ENCODE results near the gene WNT10A. TPM values are rescaled to one million over a fixed set of nuclear protein-coding genes. Genes with fewer than 3 reads are reported as not detected.

WNT10A gene
- total RNA-seq, 1 experiment from 2014 or later, result 1.4 TPM

DNA sequence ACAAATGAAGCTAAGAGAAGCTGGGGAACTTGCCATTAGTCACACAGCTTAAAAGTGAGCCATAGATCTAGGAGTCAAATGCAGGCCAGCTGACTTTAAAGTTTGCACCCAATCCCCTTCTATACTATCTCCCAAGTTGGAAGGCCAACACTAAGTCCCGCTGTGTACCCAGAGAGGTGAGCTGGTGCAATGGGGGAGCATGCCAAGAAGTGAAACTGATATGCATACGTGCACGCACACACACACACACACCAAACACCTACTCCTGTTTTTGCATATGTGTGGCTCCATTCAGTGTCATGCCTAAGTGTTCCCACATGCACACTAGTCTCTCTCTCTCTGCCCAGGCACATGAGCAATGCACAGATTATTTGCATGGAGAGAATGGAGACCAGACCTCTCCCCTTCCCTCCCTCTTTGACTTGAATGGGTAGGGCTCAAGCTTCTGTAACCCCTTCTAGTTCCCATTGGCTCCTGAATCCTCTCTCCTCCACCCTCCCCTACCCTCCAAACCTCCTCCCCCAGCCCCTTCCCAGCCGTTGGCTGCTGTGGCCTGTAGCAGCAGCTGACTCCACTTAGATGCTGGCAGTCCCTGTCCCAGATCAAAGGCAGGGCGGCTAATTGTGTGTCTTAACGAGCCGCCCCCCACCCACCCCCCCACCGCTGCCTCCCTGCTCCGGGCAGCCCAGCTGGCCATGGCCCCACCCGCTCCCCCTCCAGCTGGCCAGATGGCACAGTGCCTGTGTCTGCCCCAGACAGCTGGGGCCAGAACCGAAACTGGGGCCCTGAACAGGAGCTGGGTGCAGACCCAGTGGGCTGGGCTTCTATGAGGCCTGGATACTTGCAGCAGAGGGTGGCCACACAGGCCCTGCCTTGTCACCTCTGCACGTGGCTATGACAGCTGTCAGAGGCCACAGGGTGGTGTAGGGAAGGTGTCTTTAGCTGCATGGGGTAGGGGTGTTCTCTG lies 5.6 kb downstream of the WNT10A start:
- in situ Hi-C loops (cut with HindIII; ENCODE audit: low sequenced_read_pairs), result no loop called here

DNA sequence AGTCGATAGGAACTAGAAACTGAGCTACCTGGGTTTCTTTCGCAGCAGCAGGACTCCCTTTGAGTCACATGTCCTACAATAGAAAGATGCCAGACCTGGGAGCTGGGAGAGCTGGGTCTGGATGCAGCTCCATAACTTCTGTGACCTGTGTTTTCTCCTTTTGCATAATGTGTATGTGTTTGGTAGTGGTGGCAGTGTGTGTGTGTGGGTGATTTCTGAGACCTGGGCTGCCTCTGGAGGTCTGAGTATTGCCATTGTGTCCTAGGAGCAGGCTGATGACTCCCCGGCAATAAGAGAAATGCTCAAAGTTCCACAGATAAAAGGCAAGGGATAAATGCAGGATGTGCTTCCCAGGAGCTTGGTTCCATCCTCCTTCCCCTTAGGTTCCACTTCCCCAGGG lies 6.4 kb downstream of the WNT10A start:
- no peak for DNase-seq (ENCODE audit: low spot score)
- in situ Hi-C loops (cut with HindIII; ENCODE audit: low sequenced_read_pairs), result no loop called here

More for the DNA sequence above, 5.6 kb downstream of the WNT10A start:
- DNase-seq (ENCODE audit: low spot score), result no peak

DNA sequence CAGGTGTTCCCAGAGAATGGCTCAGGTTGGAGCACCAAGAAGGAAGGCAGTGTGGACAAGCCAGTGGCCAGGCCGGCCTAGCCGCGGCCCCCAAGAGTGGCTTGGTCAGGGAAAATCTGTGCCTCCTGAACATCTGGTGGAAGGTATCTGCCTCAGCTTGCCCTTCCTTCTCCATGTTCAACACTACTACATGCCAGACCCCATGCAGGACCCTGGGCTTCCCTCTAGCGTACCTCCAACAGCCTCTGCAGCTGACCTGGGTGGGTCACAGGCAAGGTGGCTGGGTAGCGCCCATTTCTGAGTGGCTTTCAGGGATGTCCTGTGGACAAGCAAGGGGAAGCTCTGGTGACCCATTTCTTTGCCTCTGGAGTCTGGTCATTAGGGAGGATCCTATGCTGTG lies 7.7 kb downstream of the WNT10A start:
- no peak for DNase-seq (ENCODE audit: low spot score)
- in situ Hi-C loops (cut with HindIII; ENCODE audit: low sequenced_read_pairs), result no loop called here

DNA sequence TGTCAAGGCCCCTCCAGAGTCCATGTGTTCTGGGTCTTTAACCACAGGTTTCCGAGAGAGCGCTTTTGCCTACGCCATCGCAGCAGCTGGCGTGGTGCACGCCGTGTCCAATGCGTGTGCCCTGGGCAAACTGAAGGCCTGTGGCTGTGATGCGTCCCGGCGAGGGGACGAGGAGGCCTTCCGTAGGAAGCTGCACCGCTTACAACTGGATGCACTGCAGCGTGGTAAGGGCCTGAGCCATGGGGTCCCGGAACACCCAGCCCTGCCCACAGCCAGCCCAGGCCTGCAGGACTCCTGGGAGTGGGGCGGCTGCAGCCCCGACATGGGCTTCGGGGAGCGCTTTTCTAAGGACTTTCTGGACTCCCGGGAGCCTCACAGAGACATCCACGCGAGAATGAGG lies 9.3 kb downstream of the WNT10A start:
- in situ Hi-C loops (cut with HindIII; ENCODE audit: low sequenced_read_pairs), result no loop called here
- no peak for DNase-seq (ENCODE audit: low spot score)

DNA sequence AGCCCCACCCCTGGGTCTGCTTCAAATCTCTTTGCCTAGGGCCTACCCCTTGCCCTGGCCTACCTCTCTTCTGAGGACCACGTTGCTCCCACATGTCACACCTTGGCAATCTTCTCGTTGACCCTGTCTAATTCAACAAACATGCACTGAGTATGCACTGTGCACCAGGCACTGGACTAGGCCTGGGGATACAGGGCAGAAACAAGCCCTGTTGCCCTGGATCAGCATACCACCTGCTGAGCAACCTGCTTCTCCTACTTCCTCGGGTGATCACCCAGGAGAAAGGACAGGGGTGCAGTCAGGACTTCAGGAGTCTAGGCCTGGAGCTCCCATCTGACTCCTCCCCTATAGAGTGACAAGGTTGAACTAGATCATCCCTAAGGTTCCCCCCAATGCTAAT lies 9.7 kb downstream of the WNT10A start:
- in situ Hi-C loops (cut with HindIII; ENCODE audit: low sequenced_read_pairs), result no loop called here
- DNase-seq (ENCODE audit: low spot score), result no peak

DNA sequence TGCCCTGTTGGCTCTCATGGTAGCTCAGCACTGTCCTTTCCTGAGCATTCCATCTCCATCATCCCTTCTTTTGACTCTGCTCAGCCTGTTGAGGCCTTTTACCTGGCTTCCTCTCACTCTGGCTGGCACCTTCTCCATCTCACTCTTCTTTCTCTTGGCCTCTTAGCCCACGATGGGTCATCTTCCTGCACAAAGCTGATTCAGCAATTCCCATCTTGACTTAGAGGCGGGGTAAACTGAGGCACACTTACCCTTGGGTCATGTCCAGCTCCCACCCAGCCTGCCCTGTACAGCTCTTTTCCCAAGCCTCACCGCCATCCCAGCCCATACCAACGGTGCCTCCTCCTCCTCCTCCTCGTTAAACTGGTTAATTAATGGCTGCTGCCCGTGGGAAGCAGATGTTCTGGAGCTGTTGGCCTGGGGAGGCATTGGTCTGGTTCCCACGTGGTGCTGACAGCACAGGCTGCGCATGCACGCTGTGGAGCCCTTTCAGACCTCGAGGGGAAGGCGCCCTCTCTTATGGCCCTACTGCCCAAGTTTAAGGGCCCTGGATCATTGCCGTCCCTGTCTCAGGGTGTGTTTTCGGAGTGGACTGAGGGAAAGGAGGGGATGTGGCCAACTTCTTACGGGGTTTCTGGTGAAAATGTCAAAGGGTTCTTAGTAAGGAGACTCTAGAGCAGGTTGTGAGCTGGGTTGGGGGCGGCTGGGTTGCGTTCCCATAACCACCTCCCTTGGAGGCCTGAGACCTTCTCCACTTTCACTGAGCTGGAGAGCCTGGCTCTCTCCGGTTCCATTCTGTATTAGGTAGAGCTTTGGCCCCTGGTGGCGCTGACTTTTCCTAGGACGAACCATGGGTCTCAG lies 10.9 kb downstream of the WNT10A start:
- in situ Hi-C loops (cut with HindIII; ENCODE audit: low sequenced_read_pairs), result no loop called here
- DNase-seq (ENCODE audit: low spot score), result no peak

DNA sequence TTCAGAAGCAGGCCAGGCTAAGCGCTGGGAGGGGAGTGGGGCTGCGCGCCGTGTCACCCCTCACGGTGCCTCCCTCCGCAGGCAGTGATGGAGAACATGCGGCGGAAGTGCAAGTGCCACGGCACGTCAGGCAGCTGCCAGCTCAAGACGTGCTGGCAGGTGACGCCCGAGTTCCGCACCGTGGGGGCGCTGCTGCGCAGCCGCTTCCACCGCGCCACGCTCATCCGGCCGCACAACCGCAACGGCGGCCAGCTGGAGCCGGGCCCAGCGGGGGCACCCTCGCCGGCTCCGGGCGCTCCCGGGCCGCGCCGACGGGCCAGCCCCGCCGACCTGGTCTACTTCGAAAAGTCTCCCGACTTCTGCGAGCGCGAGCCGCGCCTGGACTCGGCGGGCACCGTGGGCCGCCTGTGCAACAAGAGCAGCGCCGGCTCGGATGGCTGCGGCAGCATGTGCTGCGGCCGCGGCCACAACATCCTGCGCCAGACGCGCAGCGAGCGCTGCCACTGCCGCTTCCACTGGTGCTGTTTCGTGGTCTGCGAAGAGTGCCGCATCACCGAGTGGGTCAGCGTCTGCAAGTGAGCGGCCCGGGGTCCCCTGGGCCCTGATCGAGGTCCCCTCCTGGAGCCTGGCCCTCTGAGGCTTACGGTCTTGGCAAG lies 12.2 kb downstream of the WNT10A start:
- in situ Hi-C loops (cut with HindIII; ENCODE audit: low sequenced_read_pairs), result no loop called here
- DNase-seq (ENCODE audit: low spot score), result peak; percentile 39

DNA sequence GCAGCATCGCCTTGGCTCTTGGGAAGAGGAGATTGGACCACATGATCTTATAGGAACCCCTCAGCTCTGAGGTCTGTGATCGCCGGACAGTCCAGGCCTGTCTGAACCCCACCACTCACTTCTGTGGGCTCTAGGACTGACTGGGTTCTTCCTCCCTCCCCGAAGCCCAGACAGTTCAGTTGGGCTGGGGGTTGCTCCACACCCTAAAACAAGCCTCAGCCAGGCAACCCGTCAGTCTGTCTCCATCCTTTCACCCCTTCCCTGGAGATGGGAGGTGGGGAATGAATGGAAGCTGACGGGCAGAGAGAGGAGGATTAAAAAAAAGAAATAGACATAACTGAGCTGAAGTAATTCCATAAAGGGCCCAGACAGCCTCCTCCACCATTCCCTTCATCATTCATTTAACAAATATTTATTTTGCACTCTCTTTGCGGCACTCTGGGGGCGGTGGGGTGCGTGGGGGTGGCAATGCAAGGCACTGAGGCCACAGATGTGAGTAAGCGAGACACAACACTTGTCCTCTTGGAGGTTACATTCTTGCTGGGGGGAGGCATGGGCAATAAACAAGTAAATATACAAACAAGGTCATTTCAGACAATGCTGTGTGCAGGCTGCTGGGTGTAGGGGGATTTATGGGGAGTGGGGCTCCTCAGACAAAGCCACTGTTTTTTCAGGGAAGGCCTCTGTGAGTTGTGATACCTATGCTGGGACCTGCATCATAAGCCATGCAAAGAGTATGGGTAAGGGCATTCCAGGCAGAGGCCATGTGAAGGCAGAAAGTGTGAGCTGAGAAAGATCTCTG lies 12.9 kb downstream of the WNT10A start:
- DNase-seq (ENCODE audit: low spot score), result no peak
- in situ Hi-C loops (cut with HindIII; ENCODE audit: low sequenced_read_pairs), result no loop called here

DNA sequence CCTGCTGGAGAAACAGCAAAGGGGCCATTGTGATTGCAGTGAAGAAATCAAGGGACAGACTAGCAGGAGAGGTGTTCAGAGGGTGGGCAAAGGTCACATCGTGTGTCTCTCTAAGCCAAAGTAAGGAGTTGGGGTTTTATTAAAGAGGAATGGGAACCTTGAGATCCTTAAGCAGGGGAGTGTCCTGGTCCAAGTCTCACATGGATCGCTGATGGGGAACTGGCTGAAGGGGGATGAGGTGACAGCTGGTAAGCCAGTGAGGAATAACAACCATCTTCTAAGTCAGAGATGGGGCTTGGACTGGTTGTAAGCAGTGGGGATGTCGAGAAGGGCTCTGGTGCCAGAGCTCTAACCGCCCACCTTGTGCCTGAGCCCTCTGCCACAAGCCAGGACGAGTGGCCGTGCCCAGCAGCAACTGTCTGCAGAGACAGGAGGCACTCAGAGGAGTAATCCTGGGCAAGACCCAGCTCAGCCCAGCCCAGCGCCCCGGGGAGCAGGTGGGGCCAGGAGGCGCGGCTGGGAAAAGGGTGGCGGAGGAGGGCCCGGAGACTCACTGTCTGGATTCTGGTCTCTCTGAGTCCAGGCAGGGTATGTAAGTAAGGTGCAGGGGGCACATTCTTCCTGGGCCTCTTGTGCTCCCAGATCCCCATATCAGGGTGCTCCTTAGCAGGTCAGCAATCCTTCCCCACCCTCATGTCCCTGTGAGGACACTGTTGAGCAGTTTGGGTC lies 13.7 kb downstream of the WNT10A start:
- in situ Hi-C loops (cut with HindIII; ENCODE audit: low sequenced_read_pairs), result no loop called here
- no peak for DNase-seq (ENCODE audit: low spot score)

DNA sequence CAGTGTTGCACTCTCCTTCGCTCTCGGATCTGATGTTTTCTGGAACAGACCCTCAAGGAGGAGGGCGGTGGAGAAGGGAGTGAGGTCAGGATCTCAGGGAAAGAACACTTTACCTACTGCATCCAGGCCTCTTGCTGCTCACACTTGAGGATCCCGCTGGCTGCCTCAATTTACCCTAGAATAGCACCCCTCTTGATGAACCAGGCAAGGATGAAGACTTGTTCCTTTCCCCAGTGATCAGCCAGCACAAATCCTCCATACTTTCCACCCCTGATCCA lies 14.2 kb downstream of the WNT10A start:
- no peak for DNase-seq (ENCODE audit: low spot score)
- in situ Hi-C loops (cut with HindIII; ENCODE audit: low sequenced_read_pairs), result no loop called here

DNA sequence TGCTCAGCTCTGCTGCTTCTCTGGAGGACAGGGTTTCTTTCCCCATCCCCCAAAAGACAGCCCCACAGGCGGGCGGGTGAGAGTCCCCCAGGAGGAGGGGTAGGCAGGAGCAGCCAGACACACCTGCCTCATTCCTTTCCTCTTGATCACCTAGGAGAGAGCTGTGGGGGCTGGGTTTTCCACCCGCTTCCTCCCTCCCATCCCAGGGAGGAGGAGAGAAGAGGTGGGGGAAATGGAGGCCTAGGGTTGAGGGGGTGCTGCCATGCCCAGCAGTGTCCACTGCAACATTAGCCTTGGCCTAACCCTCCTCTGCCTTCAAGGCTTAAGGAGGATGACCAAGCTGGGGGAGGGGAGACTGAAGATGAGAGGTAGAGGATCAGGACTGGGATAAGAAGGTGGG lies 14.7 kb downstream of the WNT10A start:
- DNase-seq (ENCODE audit: low spot score), result no peak
- in situ Hi-C loops (cut with HindIII; ENCODE audit: low sequenced_read_pairs), result no loop called here

DNA sequence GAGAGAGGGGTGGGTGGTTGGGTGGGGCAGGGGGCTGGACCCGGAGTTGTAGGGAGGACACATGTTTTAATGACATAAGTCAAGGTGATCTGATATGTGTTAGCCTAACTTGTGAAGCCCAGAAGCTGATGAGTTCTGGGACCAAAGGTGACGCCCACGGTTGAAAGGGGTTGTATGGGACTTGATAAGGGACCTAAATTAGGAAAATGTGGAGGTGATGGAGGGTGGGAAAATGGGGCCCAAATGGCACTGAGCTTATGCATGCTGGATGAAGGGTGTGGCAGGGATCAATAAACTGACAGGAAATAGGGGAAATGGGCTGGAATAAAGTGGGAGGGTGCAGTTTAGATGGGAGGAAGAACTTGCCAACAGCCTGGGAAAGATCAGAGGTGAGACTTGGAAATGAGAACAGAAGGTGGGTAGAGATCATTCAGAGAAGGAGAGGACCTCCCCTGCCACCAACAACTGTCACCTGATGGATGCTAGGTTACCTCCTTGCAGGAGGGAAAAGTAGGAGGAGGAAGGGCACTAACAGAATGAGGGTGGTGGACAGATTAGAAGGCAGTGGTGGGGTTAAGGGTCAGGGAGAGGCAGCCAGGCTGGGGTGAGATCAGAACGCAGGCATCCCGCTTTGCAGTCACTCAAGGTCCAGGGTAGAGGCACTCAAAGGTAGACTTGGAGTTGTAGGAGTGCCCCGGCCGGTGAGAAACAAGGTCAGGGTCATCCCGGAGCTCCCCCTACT lies 15.3 kb downstream of the WNT10A start:
- in situ Hi-C loops (cut with HindIII; ENCODE audit: low sequenced_read_pairs), result no loop called here
- no peak for DNase-seq (ENCODE audit: low spot score)

DNA sequence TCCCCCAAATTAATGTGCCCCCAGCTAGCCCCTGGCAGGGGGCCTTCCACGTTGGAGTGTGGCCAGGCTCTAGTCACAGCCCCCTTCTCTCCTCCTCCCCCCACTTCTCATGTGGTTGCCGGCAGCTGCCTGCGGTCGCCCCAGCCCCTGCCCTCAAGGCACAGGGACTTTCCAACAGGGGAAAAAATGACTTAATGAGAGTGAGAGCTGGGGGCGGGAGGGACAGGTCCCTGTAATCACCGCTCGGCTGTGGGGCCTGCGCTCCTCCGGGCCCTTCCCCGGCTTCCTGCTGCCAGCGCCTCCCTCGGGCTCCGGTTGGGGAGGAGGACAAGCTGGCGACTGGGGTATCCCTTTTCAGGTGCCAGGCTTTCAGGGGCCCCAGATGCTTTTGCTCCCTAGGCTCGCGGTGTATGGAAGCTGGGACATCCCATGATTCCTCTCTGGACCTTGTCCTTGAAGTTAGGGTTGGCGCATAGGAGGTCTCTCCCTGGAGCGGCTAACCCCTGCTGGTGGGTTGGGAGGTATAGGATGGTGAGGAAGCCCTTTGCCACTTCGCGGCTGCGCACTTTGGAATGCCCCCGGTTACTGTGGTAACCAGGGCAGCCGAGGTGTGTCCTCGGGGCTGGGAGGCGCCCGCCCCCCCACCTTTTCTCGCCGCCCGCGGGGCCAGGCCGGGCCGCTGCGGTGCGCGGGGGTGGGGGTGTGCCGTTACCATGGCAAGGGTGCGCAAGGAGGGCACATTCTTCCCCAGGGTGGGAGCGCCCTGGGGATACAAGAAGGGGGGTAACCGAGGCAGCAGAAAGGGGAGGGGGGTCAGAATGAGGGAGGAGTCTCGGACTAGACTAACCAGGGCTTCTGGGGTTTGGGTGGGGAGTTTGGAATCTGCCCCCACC lies 16.1 kb downstream of the WNT10A start:
- in situ Hi-C loops (cut with HindIII; ENCODE audit: low sequenced_read_pairs), result no loop called here
- DNase-seq (ENCODE audit: low spot score), result peak; percentile 44

DNA sequence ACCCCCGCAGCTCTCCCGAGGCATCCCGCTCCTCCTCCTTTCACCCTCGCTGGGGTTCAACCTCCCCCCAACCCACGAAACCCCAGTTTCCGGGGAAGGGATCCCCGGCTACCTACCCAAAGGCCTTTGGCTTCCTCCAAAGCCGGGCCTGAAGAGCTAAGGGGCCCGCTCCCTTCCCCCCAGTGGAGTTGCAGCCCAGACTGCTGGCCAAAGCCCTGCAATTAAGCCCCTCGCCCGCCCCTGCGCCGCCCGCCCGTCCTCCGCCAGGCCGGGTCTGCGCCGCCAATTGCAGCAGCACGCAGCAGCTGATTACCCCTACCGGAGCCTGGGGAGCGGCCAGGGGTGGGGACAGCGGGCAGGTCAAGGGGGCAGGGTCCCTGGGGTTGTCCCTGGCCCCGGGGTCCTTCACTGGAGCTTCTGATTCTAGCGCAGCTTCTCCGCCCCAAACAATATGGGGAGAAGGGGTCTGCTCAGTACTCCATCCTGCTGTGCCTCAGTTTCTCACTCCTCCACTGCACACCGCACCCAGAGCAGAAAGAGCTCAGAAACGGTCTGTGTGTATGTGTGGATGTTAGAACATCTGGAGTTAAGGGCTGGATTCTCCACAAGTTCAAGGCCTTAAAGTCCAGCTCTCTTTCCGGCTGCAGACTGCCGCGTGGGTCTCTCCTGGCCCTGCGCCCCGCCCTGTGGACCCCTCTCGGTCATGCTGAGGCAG lies 16.9 kb downstream of the WNT10A start:
- DNase-seq (ENCODE audit: low spot score), result no peak
- in situ Hi-C loops (cut with HindIII; ENCODE audit: low sequenced_read_pairs), result no loop called here

DNA sequence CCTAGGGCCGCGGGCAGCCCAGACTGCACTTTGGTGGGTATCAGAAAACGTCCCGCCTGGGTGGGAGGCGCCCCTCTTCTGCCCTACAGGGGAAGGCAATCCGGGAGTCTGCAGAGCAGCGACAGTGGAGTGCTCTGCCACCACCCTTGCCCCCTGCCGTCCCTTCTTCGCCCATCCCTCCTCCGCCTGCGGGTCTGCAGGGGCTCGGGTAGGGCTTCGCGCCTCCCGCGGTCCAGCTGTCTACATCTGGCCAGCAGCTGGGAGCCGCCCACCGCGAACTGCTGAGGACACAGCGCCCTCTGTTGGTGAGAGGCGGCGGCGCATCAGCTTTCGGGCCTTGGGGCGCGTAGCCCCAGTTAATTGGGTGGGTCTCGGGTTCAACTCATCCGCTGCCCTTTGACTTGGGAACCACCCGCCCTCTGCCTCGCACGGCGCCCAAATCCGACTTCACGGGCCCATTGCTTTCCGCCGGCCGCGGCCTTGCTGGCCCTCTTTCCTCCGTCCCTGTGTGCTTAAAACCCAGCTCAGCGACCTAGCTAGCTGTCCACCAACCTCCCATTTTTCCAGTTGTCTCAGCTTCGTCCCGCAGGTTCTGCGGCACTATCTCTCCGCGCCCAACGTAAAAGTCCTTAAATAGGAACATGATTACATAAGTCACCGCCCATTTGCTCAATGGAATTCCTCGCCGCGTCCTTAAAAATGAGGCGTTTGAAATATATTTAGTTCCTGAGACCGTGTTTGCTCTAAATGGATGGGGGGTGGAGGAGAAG lies 17.6 kb downstream of the WNT10A start:
- peak; percentile 32 for DNase-seq (ENCODE audit: low spot score)
- in situ Hi-C loops (cut with HindIII; ENCODE audit: low sequenced_read_pairs), result no loop called here

DNA sequence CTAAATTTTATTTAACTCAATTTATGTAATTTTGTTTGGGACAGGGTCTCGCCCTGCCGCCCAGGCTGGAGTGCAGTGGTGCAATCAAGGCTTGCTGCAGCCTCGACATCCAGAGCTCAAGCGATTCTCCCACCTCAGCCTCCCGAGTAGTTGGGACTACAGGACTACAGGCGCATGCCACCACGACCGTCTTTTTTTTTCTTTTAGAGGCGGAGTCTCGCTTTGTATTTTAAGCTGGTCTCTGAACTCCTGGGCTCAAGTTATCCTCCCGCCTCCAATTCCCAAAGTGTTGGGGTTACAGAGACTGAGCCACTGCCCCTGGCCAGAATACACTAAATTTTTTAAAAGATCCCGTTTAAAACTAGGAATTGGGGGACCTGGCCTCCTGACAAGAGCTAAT lies 18.5 kb downstream of the WNT10A start:
- in situ Hi-C loops (cut with HindIII; ENCODE audit: low sequenced_read_pairs), result no loop called here
- no peak for DNase-seq (ENCODE audit: low spot score)
